ENCODE results near the gene SETD1B.
A peak's percentile ranks its signal among the peaks of the same experiment; 100 is the strongest.

SETD1B gene

DNA sequence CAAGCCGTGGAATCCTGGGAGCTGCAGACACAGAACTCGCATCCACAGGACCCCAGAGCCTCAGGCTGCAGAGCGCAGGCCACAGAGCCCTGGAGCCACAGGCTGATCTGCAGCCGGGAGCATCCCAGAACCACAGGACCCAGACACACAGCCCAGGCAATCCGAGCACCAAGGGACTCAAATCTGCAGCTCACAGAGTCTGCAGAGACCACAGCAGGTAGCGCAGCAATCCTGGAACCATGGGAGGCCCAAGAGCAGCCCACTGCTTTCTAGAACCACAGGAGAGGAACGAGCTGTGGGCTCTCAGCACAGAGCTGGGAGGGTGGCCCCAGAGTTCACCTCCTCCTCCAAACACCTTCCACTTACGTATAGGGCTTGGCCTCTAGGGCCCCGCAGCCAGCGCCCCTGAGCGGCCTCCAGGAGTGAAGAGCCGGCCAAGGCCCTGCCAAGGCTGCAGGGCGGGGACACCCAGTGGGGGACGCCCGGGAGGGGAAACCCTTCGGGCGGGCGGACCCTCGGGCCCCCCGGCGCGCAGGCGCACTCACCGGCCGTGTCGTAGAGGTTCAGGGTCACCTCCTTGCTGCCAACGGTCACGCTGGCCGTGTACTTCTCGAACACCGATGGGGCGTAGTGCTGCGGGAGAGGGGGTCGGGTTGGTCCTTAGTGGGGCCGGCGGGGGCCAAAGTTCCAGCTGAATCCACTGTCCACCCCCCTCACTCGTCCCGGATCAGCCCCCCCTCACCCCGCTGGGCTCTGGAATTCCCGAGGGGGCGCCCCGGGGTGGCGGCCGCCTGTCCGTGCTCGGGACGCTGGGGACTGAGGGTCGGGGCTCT is 11.0 kb upstream of the SETD1B start:
- TF ChIP-seq, protein P1, sequence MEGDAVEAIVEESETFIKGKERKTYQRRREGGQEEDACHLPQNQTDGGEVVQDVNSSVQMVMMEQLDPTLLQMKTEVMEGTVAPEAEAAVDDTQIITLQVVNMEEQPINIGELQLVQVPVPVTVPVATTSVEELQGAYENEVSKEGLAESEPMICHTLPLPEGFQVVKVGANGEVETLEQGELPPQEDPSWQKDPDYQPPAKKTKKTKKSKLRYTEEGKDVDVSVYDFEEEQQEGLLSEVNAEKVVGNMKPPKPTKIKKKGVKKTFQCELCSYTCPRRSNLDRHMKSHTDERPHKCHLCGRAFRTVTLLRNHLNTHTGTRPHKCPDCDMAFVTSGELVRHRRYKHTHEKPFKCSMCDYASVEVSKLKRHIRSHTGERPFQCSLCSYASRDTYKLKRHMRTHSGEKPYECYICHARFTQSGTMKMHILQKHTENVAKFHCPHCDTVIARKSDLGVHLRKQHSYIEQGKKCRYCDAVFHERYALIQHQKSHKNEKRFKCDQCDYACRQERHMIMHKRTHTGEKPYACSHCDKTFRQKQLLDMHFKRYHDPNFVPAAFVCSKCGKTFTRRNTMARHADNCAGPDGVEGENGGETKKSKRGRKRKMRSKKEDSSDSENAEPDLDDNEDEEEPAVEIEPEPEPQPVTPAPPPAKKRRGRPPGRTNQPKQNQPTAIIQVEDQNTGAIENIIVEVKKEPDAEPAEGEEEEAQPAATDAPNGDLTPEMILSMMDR (IDR thresholded peaks at IDR 0.05; ENCODE audit: control insufficient read depth, insufficient read depth, low read depth, low read length, missing control alignments): no peak
- peak overlapping the region; percentile 13; the same call in 1 of the 2 replicates for H3K4me3 ChIP-seq (ENCODE audit: control insufficient read depth, low read depth, low read length)
- no peak for DNase-seq (ENCODE audit: low read depth)

DNA sequence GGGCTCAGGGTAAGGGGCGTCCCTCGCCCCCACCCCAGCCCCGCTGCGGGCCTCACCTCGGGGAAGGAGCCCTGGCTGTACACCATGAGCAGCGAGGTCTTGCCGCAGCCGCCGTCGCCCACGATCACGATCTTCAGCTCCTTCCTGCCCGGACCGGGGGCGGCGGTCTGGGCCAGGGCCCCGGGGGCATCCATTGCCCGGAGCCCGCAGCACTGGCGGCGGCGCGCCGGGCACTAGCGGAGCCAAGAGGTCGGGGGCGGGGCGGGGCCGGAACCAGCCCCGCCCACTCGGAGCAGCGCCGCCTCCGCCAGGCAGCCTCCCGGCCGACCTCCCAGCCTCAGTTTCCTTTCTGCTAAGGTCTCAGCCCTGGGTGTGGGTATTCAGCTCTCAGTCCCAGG is 10.4 kb upstream of the SETD1B start, which contains the start of gene RHOF:
Gene RHOF, minus strand, starts transcription at position 249 of the 398 bp plus-strand sequence. Its CDS starts 55 bp downstream, at position 194.
- no peak for DNase-seq (ENCODE audit: low read depth)
- peak within 1 kb of the TSS; percentile 57 for H3K4me3 ChIP-seq (ENCODE audit: control insufficient read depth, low read depth, low read length)

DNA sequence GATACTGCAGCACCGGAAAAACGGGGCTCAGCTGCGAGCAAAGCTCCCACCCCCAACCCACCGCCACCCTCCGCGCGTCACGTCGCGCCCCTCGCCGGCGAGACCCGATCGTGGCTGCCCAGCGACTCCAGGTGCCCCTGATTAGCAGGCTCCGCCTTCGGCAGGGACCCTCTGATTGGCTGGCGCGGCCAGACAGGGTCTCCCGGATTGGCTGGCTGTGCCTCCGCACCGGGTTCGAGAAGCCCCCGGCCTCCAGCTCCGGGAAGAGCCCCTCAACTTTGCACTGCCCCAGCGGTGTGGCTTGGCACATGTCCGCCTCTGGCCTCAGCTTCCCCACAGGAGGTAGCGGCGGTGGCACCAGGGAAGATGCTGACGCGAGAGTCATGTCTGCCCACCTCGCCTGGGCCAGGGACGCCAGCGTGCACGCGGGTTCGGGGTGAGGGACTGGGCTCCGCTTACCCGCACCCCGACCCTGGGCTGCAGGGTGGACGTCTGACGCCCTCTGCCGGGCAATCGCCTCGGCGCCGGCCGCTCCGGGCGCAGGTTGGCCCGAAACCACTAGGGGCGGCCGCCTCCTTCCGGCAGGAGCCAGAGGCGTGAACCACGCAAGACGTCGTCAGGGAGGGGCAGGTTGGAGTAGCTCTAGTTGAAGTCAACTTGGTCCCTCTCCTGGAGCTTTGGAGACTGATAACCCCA is 9.8 kb upstream of the SETD1B start:
- DNase-seq (ENCODE audit: low read depth): no peak
- peak overlapping the region; percentile 57 for H3K4me3 ChIP-seq (ENCODE audit: control insufficient read depth, low read depth, low read length)
- TF ChIP-seq, protein P1 (IDR thresholded peaks at IDR 0.05; ENCODE audit: control insufficient read depth, insufficient read depth, low read depth, low read length, missing control alignments): peak; percentile 99

More for the DNA sequence above, 10.4 kb upstream of the SETD1B start, which contains the start of gene RHOF:
- TF ChIP-seq, protein P1 (IDR thresholded peaks at IDR 0.05; ENCODE audit: control insufficient read depth, insufficient read depth, low read depth, low read length, missing control alignments): no peak

DNA sequence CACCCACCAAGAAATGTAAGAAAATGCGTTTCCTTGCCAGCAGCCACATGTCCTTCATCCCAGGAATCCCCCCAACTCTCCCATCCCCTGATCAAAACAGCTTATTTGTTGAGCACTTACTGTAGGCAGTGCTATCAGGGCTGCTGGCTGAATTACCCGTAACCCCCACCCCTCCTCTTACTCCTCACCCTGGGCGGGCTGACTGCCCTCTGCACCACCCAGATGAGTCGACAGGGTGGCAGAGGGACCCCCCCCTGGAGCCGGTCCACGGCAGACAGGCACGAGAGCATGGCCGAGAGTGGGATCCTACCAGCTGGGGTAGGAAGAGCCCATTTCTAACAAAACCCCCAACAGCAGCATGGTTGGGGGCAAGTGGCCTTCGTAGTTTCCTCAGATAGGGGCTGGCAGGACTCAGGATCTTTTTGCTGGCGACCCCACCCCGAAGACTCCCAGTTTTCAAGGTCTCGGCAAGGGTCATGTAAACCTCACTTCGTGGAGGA is 9.2 kb upstream of the SETD1B start:
- peak overlapping the region; percentile 22 for H3K4me3 ChIP-seq (ENCODE audit: control insufficient read depth, low read depth, low read length)

DNA sequence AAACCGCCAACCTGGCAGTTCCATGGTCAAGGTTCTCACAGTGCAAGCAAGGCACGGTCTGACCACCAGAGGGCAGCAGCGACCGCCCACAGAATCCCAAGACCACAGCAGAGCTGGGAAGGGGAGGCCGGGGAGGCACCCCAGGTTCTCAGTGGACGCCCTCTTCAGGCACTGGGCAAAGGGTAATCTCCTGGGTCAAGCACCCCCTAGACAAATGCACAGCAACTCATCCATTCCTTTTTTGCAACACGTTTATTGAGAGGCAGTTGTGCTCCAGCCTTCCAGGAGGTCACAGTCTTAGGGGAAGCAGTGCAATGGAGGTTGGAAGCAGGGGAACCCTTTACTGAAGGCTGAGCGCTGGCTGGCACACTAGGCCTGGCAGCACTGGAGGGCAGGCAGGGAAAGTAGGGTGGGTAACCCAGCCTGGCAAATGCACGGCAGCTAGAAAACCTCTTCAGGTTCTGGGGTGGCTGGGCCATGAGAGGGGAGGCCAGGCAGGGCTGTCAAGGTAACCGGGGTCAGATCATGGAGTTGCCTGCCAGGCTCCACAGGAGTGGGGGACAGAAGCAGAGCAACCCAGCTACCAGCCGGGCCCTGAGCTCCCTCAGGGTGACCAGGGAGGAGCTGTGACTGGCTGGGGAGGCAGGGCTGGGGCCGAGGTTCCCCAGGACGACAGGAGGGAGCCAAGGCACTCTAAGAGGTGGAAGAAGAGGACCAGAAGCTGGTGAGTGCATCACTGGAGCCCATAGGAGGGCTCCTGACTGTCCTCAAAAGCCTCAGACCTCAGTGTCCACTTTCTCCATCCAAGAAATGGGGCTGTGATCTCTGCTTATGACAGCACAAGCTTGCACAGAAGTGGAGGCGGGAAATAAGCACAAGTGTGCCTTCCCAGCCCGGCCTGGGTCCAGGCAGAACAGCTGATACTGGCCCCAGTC is 8.5 kb upstream of the SETD1B start:
- TF ChIP-seq, protein P1 (IDR thresholded peaks at IDR 0.05; ENCODE audit: control insufficient read depth, insufficient read depth, low read depth, low read length, missing control alignments): peak; percentile 97
- H3K4me3 ChIP-seq (ENCODE audit: control insufficient read depth, low read depth, low read length): no peak overlapping the region

More for the DNA sequence above, 9.2 kb upstream of the SETD1B start:
- no peak for DNase-seq (ENCODE audit: low read depth)
- TF ChIP-seq, protein P1 (IDR thresholded peaks at IDR 0.05; ENCODE audit: control insufficient read depth, insufficient read depth, low read depth, low read length, missing control alignments): no peak

More for the DNA sequence above, 8.5 kb upstream of the SETD1B start:
- no peak for DNase-seq (ENCODE audit: low read depth)
